ENCODE measurements around the gene ENPP3. TPM values are rescaled to one million over a fixed set of nuclear protein-coding genes. Genes with fewer than 3 reads are reported as not detected.

The ENPP3 gene
- total RNA-seq, 2 donors from 2014 or later, result not detected

DNA sequence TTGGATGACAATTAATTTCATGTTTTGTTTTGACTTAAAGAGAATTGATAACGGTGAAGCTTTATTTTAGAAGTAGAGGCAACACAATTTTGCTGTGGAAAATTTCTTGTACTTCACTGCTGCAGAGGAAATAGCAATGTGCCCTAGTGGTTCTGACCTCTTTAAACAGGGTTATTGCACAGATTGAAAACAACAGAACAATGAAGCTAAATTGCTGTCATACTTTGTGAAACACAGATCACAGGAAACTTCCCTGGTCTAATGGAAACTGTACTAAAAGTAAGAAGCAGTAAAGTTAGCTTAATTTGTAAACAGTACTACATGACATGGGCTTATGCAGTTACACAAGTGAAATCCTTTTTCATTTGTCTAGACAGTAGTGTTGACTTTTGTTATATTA lies 32.8 kb downstream of the ENPP3 start:
- Histone ChIP-seq H3K9me3 (ENCODE audit: control insufficient read depth, low read length) (no peaks in the 10 kb centered on the region), H3K9ac (ENCODE audit: extremely low read depth, low read length, poor library complexity, severe bottlenecking) (no peak overlapping the region), H3K27me3 (ENCODE audit: control insufficient read depth, insufficient read depth, low read length, poor library complexity, severe bottlenecking) (no peaks in the 10 kb centered on the region), H3K36me3 (ENCODE audit: control insufficient read depth, insufficient read depth, low read length) (no peaks in the 10 kb centered on the region), H3K27ac (ENCODE audit: low read depth, low read length) (no peak overlapping the region), H3K4me3 (ENCODE audit: low read length) (no peak overlapping the region), H3K4me1 (ENCODE audit: control insufficient read depth, insufficient read depth, low read length) (no peaks in the 10 kb centered on the region)
- 89 to 91% methylated on average over 1 of the region's 1 CpG for WGBS, 2 experiments (ENCODE audit: insufficient coverage in 1 of 2, insufficient read length in 1 of 2)
- H3K4me3 Mint-ChIP-seq, result no peak overlapping the region
- no peak overlapping the region for H3K27ac Mint-ChIP-seq
- H3K9me3 Mint-ChIP-seq, result no peaks in the 10 kb centered on the region
- TF ChIP-seq, protein P1, sequence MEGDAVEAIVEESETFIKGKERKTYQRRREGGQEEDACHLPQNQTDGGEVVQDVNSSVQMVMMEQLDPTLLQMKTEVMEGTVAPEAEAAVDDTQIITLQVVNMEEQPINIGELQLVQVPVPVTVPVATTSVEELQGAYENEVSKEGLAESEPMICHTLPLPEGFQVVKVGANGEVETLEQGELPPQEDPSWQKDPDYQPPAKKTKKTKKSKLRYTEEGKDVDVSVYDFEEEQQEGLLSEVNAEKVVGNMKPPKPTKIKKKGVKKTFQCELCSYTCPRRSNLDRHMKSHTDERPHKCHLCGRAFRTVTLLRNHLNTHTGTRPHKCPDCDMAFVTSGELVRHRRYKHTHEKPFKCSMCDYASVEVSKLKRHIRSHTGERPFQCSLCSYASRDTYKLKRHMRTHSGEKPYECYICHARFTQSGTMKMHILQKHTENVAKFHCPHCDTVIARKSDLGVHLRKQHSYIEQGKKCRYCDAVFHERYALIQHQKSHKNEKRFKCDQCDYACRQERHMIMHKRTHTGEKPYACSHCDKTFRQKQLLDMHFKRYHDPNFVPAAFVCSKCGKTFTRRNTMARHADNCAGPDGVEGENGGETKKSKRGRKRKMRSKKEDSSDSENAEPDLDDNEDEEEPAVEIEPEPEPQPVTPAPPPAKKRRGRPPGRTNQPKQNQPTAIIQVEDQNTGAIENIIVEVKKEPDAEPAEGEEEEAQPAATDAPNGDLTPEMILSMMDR (conservative IDR thresholded peaks at IDR 0.05), result no peak
- no peaks in the 10 kb centered on the region for H3K36me3 Mint-ChIP-seq (ENCODE audit: low read depth)
- no peaks in the 10 kb centered on the region for H3K27me3 Mint-ChIP-seq (ENCODE audit: insufficient read depth)
- no peak for DNase-seq
- H3K4me1 Mint-ChIP-seq, result no peaks in the 10 kb centered on the region

DNA sequence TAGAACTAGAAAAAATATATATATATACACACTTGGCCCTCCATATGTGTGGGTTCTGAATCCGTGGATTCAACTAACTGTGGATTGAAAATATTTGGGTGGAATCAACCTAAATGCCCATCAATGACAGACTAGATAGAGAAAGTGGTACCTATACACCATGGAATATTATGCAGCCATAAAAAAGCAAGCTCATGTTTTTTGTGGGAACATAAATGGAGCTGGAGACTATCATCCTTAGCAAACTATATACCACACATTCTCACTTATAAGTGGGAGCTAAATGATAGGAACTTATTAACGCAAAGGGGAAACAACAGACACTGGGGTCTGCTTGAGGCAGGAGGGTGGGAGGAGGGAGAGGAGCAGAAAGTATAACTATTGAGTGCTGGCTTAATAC lies 36.1 kb downstream of the ENPP3 start:
- TF ChIP-seq, protein P1 (conservative IDR thresholded peaks at IDR 0.05), result no peak
- Mint-ChIP-seq H3K27me3 (ENCODE audit: insufficient read depth) (no peaks in the 10 kb centered on the region), H3K27ac (no peak overlapping the region), H3K4me1 (no peaks in the 10 kb centered on the region), H3K4me3 (no peak overlapping the region), H3K9me3 (no peaks in the 10 kb centered on the region), H3K36me3 (ENCODE audit: low read depth) (no peaks in the 10 kb centered on the region)
- Histone ChIP-seq H3K27ac (ENCODE audit: low read depth, low read length) (no peak overlapping the region), H3K36me3 (ENCODE audit: control insufficient read depth, insufficient read depth, low read length) (no peaks in the 10 kb centered on the region), H3K9ac (ENCODE audit: extremely low read depth, low read length, poor library complexity, severe bottlenecking) (no peak overlapping the region), H3K9me3 (ENCODE audit: control insufficient read depth, low read length) (no peaks in the 10 kb centered on the region), H3K27me3 (ENCODE audit: control insufficient read depth, insufficient read depth, low read length, poor library complexity, severe bottlenecking) (no peaks in the 10 kb centered on the region), H3K4me3 (ENCODE audit: low read length) (no peak overlapping the region), H3K4me1 (ENCODE audit: control insufficient read depth, insufficient read depth, low read length) (no peaks in the 10 kb centered on the region)
- 95% methylated on average over 2 of the region's 2 CpGs; no CpG with 5 or more reads in 1 of the 2 experiments for WGBS, 2 experiments (ENCODE audit: insufficient coverage in 1 of 2, insufficient read length in 1 of 2)
- DNase-seq, result no peak

DNA sequence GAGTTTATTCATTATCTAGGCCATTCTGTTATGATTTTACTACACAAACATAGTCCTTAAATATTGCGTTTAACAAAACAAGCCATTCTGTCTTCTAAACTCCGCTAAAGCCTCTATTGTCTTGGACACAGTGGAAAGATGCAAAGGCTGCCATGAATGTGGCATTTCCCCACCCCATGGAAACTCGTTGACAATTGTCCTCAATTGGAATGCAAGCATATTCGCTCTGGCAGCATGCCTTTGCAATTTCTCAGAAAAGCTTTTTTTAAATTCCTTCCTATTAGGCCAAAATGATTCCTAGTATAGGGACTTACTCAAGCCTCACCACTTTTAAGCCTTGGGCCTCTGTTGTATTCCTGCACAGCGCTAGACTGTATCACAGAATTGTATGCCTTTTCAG lies 41.3 kb downstream of the ENPP3 start:
- no peaks in the 10 kb centered on the region for H3K36me3 Mint-ChIP-seq (ENCODE audit: low read depth)
- H3K4me3 ChIP-seq (ENCODE audit: low read length), result no peak overlapping the region
- no peak overlapping the region for H3K27ac ChIP-seq (ENCODE audit: low read depth, low read length)
- H3K9me3 Mint-ChIP-seq, result no peaks in the 10 kb centered on the region
- H3K36me3 ChIP-seq (ENCODE audit: control insufficient read depth, insufficient read depth, low read length), result no peaks in the 10 kb centered on the region
- H3K27ac Mint-ChIP-seq, result no peak overlapping the region
- peaks cover 9% of the 10 kb centered on the region for H3K4me1 Mint-ChIP-seq
- H3K27me3 Mint-ChIP-seq (ENCODE audit: insufficient read depth), result no peaks in the 10 kb centered on the region
- no peak for DNase-seq
- TF ChIP-seq, protein P1 (conservative IDR thresholded peaks at IDR 0.05), result no peak
- peaks cover 3% of the 10 kb centered on the region for H3K4me1 ChIP-seq (ENCODE audit: control insufficient read depth, insufficient read depth, low read length)
- H3K27me3 ChIP-seq (ENCODE audit: control insufficient read depth, insufficient read depth, low read length, poor library complexity, severe bottlenecking), result no peaks in the 10 kb centered on the region
- H3K4me3 Mint-ChIP-seq, result no peak overlapping the region
- no peaks in the 10 kb centered on the region for H3K9me3 ChIP-seq (ENCODE audit: control insufficient read depth, low read length)
- H3K9ac ChIP-seq (ENCODE audit: extremely low read depth, low read length, poor library complexity, severe bottlenecking), result no peak overlapping the region
- 79 to 80% methylated on average over 4 to 5 of the region's 5 CpGs for WGBS, 2 experiments (ENCODE audit: insufficient coverage in 1 of 2, insufficient read length in 1 of 2)
